HEK293T (cell line): ENCODE data around the gene CYB5R3.
"Not testable (repeated sequence)": the region's sequence is repeated elsewhere in the genome, so short reads cannot be mapped to it uniquely, and the experiment has no call there.

Source experiments
- CTBP1 ChIP-seq: fragments of 450-650 bp; IDR thresholded peaks from 2 replicates; pipeline ENCODE4 v1.6.1; 2016; ENCODE audit warnings: borderline replicate concordance
- ELF4 ChIP-seq: fragments of 450-650 bp; IDR thresholded peaks from 2 replicates; pipeline ENCODE4 v1.6.1; 2017; ENCODE audit warnings: antibody characterized with exemption
- FOXA1 ChIP-seq: fragments of 450-650 bp; IDR thresholded peaks from 2 replicates; pipeline ENCODE4 v1.6.1; 2016; ENCODE audit warnings: mild to moderate bottlenecking
- FOXM1 ChIP-seq: fragments of 450-650 bp; IDR thresholded peaks from 2 replicates; pipeline ENCODE4 v1.6.1; 2017; ENCODE audit warnings: mild to moderate bottlenecking, borderline replicate concordance
- HDGF ChIP-seq: fragments of 450-650 bp; IDR thresholded peaks from 2 replicates; pipeline ENCODE4 v1.6.1; 2017; ENCODE audit warnings: antibody characterized with exemption, borderline replicate concordance
- NFRKB ChIP-seq: fragments of 450-650 bp; IDR thresholded peaks from 2 replicates; pipeline ENCODE4 v1.6.1; 2016; ENCODE audit warnings: mild to moderate bottlenecking, moderate library complexity
- SP1 ChIP-seq: fragments of 450-650 bp; IDR thresholded peaks from 2 replicates; pipeline ENCODE4 v1.6.1; 2017
- SUZ12 ChIP-seq: fragments of 450-650 bp; IDR thresholded peaks from 2 replicates; pipeline ENCODE4 v1.6.1; 2016; ENCODE audit warnings: mild to moderate bottlenecking
- TF ChIP-seq, protein P1 (sequence below): fragments of 450-650 bp; IDR thresholded peaks from 2 replicates; pipeline ENCODE4 v1.6.1; 2016

DNA sequence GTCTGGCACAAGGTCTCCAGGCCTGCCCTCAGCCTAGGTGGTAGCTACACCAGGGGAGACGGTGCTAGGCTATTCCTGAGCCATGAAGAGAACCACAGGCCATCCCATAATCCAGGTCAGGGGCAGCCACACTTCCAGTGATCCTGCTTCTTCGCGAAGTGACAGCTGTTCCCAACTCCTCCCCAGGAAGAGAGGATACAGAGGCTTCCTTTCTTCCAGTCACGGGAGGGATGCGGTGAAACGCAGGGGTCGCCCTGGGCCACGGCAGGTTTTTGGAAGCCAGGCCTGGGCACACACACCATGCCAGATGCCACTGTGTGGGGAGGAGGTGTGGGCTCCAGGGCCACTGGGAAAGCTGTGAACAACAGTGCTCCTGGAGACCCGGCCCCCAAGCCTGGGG, 72.1 kb downstream of the CYB5R3 start:
- not testable (repeated sequence) for TF ChIP-seq FOXM1, FOXA1, SP1, HDGF, NFRKB, SUZ12, CTBP1, ELF4
- TF ChIP-seq, protein P1, sequence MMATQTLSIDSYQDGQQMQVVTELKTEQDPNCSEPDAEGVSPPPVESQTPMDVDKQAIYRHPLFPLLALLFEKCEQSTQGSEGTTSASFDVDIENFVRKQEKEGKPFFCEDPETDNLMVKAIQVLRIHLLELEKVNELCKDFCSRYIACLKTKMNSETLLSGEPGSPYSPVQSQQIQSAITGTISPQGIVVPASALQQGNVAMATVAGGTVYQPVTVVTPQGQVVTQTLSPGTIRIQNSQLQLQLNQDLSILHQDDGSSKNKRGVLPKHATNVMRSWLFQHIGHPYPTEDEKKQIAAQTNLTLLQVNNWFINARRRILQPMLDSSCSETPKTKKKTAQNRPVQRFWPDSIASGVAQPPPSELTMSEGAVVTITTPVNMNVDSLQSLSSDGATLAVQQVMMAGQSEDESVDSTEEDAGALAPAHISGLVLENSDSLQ, result not testable (repeated sequence)
